Fibroblast of lung (primary cell): ENCODE data around the gene AMER2. TPM values are rescaled to one million over a fixed set of nuclear protein-coding genes. Genes with fewer than 3 reads are reported as not detected.

Experiments
- DNase-seq, 2 donors: peaks; one replicate each; pipeline versions ENCODE4 v3.0.0 to v3.0.0-alpha.2; 2010; ENCODE audit warnings: low read depth in 2 of 2
- H2AFZ ChIP-seq: 2 replicates; pipeline ENCODE4 v1.5.1; 2012; ENCODE audit warnings: low read length, control low read depth, inconsistent platforms
- H3K27ac ChIP-seq: 2 replicates; pipeline ENCODE4 v1.5.1; 2011; ENCODE audit warnings: low read length, control low read depth; ENCODE audit not compliant: insufficient read depth
- H3K27me3 ChIP-seq: 2 replicates; pipeline ENCODE4 v1.5.1; 2011; ENCODE audit warnings: mild to moderate bottlenecking, low read length; ENCODE audit not compliant: control insufficient read depth, insufficient read depth
- H3K36me3 ChIP-seq: 2 replicates; pipeline ENCODE4 v1.5.1; 2011; ENCODE audit warnings: low read length; ENCODE audit not compliant: control insufficient read depth, insufficient read depth
- H3K4me1 ChIP-seq: 2 replicates; pipeline ENCODE4 v1.5.1; 2011; ENCODE audit warnings: low read length; ENCODE audit not compliant: control insufficient read depth, insufficient read depth; ENCODE audit errors: extremely low read depth
- H3K4me2 ChIP-seq: 2 replicates; pipeline ENCODE4 v1.5.1; 2011; ENCODE audit warnings: low read length, control low read depth; ENCODE audit not compliant: insufficient read depth; ENCODE audit errors: extremely low read depth
- H3K4me3 ChIP-seq, 4 experiments: fragments of 200-600 bp in 1 of 4; sonication (generic) in 1 of 4; replicated peaks in 1 of 4; 2 replicates each; pipeline ENCODE4 v1.5.1; 2011 to 2016; ENCODE audit warnings: low read length in 4 of 4, low read depth in 3 of 4, mild to moderate bottlenecking in 3 of 4, control low read depth in 2 of 4, inconsistent platforms in 1 of 4, mixed read lengths in 1 of 4; ENCODE audit not compliant: insufficient read depth in 1 of 4; ENCODE audit errors: control extremely low read depth in 1 of 4
- H3K79me2 ChIP-seq: 2 replicates; pipeline ENCODE4 v1.5.1; 2012; ENCODE audit warnings: mild to moderate bottlenecking, low read length, inconsistent platforms; ENCODE audit not compliant: control insufficient read depth, insufficient read depth
- H3K9ac ChIP-seq: 2 replicates; pipeline ENCODE4 v1.5.1; 2011; ENCODE audit warnings: mild to moderate bottlenecking, low read length, control low read depth; ENCODE audit not compliant: insufficient read depth
- H3K9me3 ChIP-seq: 2 replicates; pipeline ENCODE4 v1.5.1; 2012; ENCODE audit warnings: low read depth, low read length; ENCODE audit not compliant: control insufficient read depth, insufficient read depth
- H4K20me1 ChIP-seq: 2 replicates; pipeline ENCODE4 v1.5.1; 2011; ENCODE audit warnings: low read length; ENCODE audit not compliant: control insufficient read depth, insufficient read depth; ENCODE audit errors: extremely low read depth
- CTCF ChIP-seq, 2 donors: IDR thresholded peaks in 1 of 2; conservative IDR thresholded peaks in 1 of 2; 1 replicate in 1 of 2; 2 replicates in 1 of 2; pipeline ENCODE4 v1.5.1; 2011 to 2012; ENCODE audit warnings: low read length in 2 of 2, control low read depth in 1 of 2, inconsistent platforms in 1 of 2, low read depth in 1 of 2, mild to moderate bottlenecking in 1 of 2
- EZH2 ChIP-seq: IDR thresholded peaks from 2 replicates; pipeline ENCODE4 v1.5.1; 2012; ENCODE audit warnings: low read length, control low read depth, mild to moderate bottlenecking; ENCODE audit errors: missing control alignments
- polyA plus RNA-seq, 2 donors: library from polyadenylated mRNA; depleted of rRNA in 1 of 2; stranded (reverse) in 1 of 2; unstranded in 1 of 2; fragments of >200 nt; gene quantifications; 2 replicates each; pipeline ENCODE4 v1.2.1, GENCODE V29; 2011 to 2012; ENCODE audit warnings: missing spikeins in 1 of 2
- total RNA-seq: library from RNA; depleted of rRNA; stranded (reverse); fragments of >200 nt; gene quantifications from 2 replicates; pipeline ENCODE4 v1.2.1, GENCODE V29; 2014

Gene AMER2
- total and polyA plus RNA-seq, 2 donors (not counting 1 experiment from before 2014, with no cell fraction given): under 0.01 TPM; not detected in 1

GRCh38 chr13:25177012-25177411 lies 4.9 kb upstream of the AMER2 start:
- H3K27ac ChIP-seq: no peak overlapping the region

GRCh38 chr13:25175431-25175830 lies 3.3 kb upstream of the AMER2 start:
- Histone ChIP-seq H3K4me3 (no peak overlapping the region), H4K20me1 (no peaks in the 10 kb centered on the region), H3K4me2 (no peak overlapping the region), H3K27me3 (peaks cover 22% of the 10 kb centered on the region), H3K9me3 (no peaks in the 10 kb centered on the region), H3K79me2 (no peaks in the 10 kb centered on the region), H3K4me1 (no peaks in the 10 kb centered on the region), H3K27ac (no peak overlapping the region), H3K9ac (no peak overlapping the region), H3K36me3 (no peaks in the 10 kb centered on the region), H2AFZ (no peak overlapping the region)
- no peak for TF ChIP-seq CTCF (conservative IDR thresholded peaks at IDR 0.05 in 1 of 2, IDR thresholded peaks at IDR 0.05 in 1 of 2; ENCODE audit: low read depth in 1 of 2, low read length in 2 of 2)
- TF ChIP-seq EZH2: no peak
- no peak for DNase-seq

More at GRCh38 chr13:25177012-25177411, 4.9 kb upstream of the AMER2 start:
- Histone ChIP-seq H3K27me3 (peaks cover 9% of the 10 kb centered on the region), H3K36me3 (no peaks in the 10 kb centered on the region), H4K20me1 (no peaks in the 10 kb centered on the region), H3K9ac (no peak overlapping the region), H3K4me3 (no peak overlapping the region), H3K4me1 (no peaks in the 10 kb centered on the region), H3K4me2 (no peak overlapping the region), H3K79me2 (no peaks in the 10 kb centered on the region), H3K9me3 (no peaks in the 10 kb centered on the region), H2AFZ (no peak overlapping the region)
- no peak for DNase-seq
- no peak for TF ChIP-seq CTCF (conservative IDR thresholded peaks at IDR 0.05 in 1 of 2, IDR thresholded peaks at IDR 0.05 in 1 of 2; ENCODE audit: low read depth in 1 of 2, low read length in 2 of 2)

GRCh38 chr13:25175026-25175425 lies 2.9 kb upstream of the AMER2 start:
- no peak overlapping the region for H2AFZ ChIP-seq
- H3K27me3 ChIP-seq: peaks cover 25% of the 10 kb centered on the region
- H3K4me1 ChIP-seq: no peaks in the 10 kb centered on the region
- no peak for DNase-seq
- no peaks in the 10 kb centered on the region for H3K9me3 ChIP-seq
- H3K9ac ChIP-seq: no peak overlapping the region
- H4K20me1 ChIP-seq: no peaks in the 10 kb centered on the region
- no peak overlapping the region for H3K4me2 ChIP-seq
- no peak for TF ChIP-seq CTCF (conservative IDR thresholded peaks at IDR 0.05 in 1 of 2, IDR thresholded peaks at IDR 0.05 in 1 of 2; ENCODE audit: low read depth in 1 of 2, low read length in 2 of 2)
- no peak for TF ChIP-seq EZH2
- no peak overlapping the region for H3K4me3 ChIP-seq
- H3K79me2 ChIP-seq: no peaks in the 10 kb centered on the region
- H3K27ac ChIP-seq: no peak overlapping the region
- H3K36me3 ChIP-seq: no peaks in the 10 kb centered on the region
